HEK293T (cell line): Measurements from ENCODE around the gene CBR3.

ENCODE experiments used
- BHLHE40 ChIP-seq: fragments of 450-650 bp; IDR thresholded peaks from 2 replicates; pipeline ENCODE4 v1.6.1; 2016; ENCODE audit warnings: mild to moderate bottlenecking, moderate library complexity, borderline replicate concordance
- FOXA1 ChIP-seq: fragments of 450-650 bp; IDR thresholded peaks from 2 replicates; pipeline ENCODE4 v1.6.1; 2016; ENCODE audit warnings: mild to moderate bottlenecking
- FOXK2 ChIP-seq: fragments of 450-650 bp; IDR thresholded peaks from 2 replicates; pipeline ENCODE4 v1.6.1; 2016; ENCODE audit warnings: mild to moderate bottlenecking
- FOXM1 ChIP-seq: fragments of 450-650 bp; IDR thresholded peaks from 2 replicates; pipeline ENCODE4 v1.6.1; 2017; ENCODE audit warnings: mild to moderate bottlenecking, borderline replicate concordance
- PKNOX1 ChIP-seq: fragments of 450-650 bp; IDR thresholded peaks from 2 replicates; pipeline ENCODE4 v1.6.1; 2016
- SP1 ChIP-seq: fragments of 450-650 bp; IDR thresholded peaks from 2 replicates; pipeline ENCODE4 v1.6.1; 2017
- SUZ12 ChIP-seq: fragments of 450-650 bp; IDR thresholded peaks from 2 replicates; pipeline ENCODE4 v1.6.1; 2016; ENCODE audit warnings: mild to moderate bottlenecking
- TARDBP ChIP-seq: fragments of 450-650 bp; IDR thresholded peaks from 2 replicates; pipeline ENCODE4 v1.6.1; 2016
- ZNF384 ChIP-seq: fragments of 450-650 bp; IDR thresholded peaks from 2 replicates; pipeline ENCODE4 v1.6.1; 2016

GRCh38 chr21:36129219-36129618 is 5.7 kb upstream of the CBR3 start:
- TF ChIP-seq TARDBP (no peak), BHLHE40 (no peak), FOXM1 (no peak), ZNF384 (no peak), SUZ12 (no peak), FOXA1 (no peak), FOXK2 (no peak), SP1 (no peak), PKNOX1 (no peak)
